ENCODE results near the gene CACNA1I.

The CACNA1I gene

GRCh38 chr22:39713799-39714290 is 143.3 kb downstream of the CACNA1I start (continued):
- TF ChIP-seq WT1 (tag by site-specific recombination; IDR thresholded peaks at IDR 0.05) = no peak
- no peak for TF ChIP-seq ZNF398 (tag by site-specific recombination; IDR thresholded peaks at IDR 0.05)
- no peak for TF ChIP-seq ZNF518A (tag by site-specific recombination; conservative IDR thresholded peaks at IDR 0.05; ENCODE audit: low read depth)
- no peak for TF ChIP-seq IKZF3 (tag by site-specific recombination; IDR thresholded peaks at IDR 0.05)
- no peak for TF ChIP-seq ZNF791 (tag by site-specific recombination; IDR thresholded peaks at IDR 0.05)
- no peak for TF ChIP-seq MZF1 (tag by site-specific recombination; IDR thresholded peaks at IDR 0.05; ENCODE audit: borderline replicate concordance)
- TF ChIP-seq ZEB2 (tag by site-specific recombination; IDR thresholded peaks at IDR 0.05) = no peak

GRCh38 chr22:39714321-39714720 is 143.8 kb downstream of the CACNA1I start:
- no peaks in the 10 kb centered on the region for H3K4me1 ChIP-seq (ENCODE audit: control insufficient read depth, insufficient read depth, low read length)
- no peaks in the 10 kb centered on the region for H3K36me3 ChIP-seq (ENCODE audit: control insufficient read depth in 2 of 2, insufficient read depth in 1 of 2, low read length in 2 of 2)
- H3K9me3 ChIP-seq (ENCODE audit: control insufficient read depth, insufficient read depth, low read depth, low read length) = no peaks in the 10 kb centered on the region
- ChIA-PET CTCF (no interaction called here), POLR2A (no interaction called here)
- no peak overlapping the region for H3K27ac ChIP-seq (ENCODE audit: extremely low read depth, low read depth, low read length)
- no peak overlapping the region for H3K4me3 ChIP-seq (ENCODE audit: low read depth, low read length)
- TF ChIP-seq REST (tag by site-specific recombination; IDR thresholded peaks at IDR 0.05) (no peak), CTCF (tag by site-specific recombination; IDR thresholded peaks at IDR 0.05) (no peak), ZBTB6 (tag by site-specific recombination; IDR thresholded peaks at IDR 0.05) (no peak), ZNF654 (tag by site-specific recombination; IDR thresholded peaks at IDR 0.05; ENCODE audit: low read depth) (no peak), MZF1 (tag by site-specific recombination; IDR thresholded peaks at IDR 0.05; ENCODE audit: borderline replicate concordance) (no peak), ZFP3 (tag by site-specific recombination; IDR thresholded peaks at IDR 0.05; ENCODE audit: low read depth) (no peak), ZNF280C (tag by site-specific recombination; IDR thresholded peaks at IDR 0.05) (no peak), ZNF621 (tag by site-specific recombination; IDR thresholded peaks at IDR 0.05) (no peak), ZNF292 (tag by site-specific recombination; IDR thresholded peaks at IDR 0.05; ENCODE audit: borderline replicate concordance, low read depth) (no peak), ZNF366 (tag by site-specific recombination; conservative IDR thresholded peaks at IDR 0.05) (no peak), SCRT1 (tag by site-specific recombination; IDR thresholded peaks at IDR 0.05; ENCODE audit: borderline replicate concordance) (no peak), ZFP37 (tag by site-specific recombination; IDR thresholded peaks at IDR 0.05) (no peak), ZNF549 (tag by site-specific recombination; IDR thresholded peaks at IDR 0.05) (no peak), ZNF629 (tag by site-specific recombination; IDR thresholded peaks at IDR 0.05) (no peak)

Measured in HEK293 (cell line).